Endothelial cell of umbilical vein (primary cell): ENCODE measurements around the gene FAM98C. TPM values are rescaled to one million over a fixed set of nuclear protein-coding genes. Genes with fewer than 3 reads are reported as not detected.

ENCODE experiments used
- BruUV-seq: library from RNA; stranded (reverse); fragments of 400-500 nt; replicated peaks from 2 replicates; lab custom pipeline; 2021; lab: Mats Ljungman, UMichigan
- CTCF ChIA-PET: fragments of 300-600, 350-600 bp; sonication (Branson Sonifier 250); formaldehyde crosslinking; loops from one replicate; lab custom pipeline; 2021; ENCODE audit warnings: antibody characterized with exemption, inconsistent platforms; lab: Charles Lee
- POLR2A ChIA-PET: fragments of 300-600, 350-600 bp; sonication (Branson Sonifier 250); formaldehyde crosslinking; loops from one replicate; lab custom pipeline; 2021; ENCODE audit warnings: antibody characterized with exemption, inconsistent platforms; lab: Charles Lee
- DNase-seq: peaks from one replicate; pipeline ENCODE4 v3.0.0-alpha.2; 2011; ENCODE audit warnings: low read depth, low spot score
- FAIRE-seq: peaks from 2 replicates; lab custom pipeline; 2011; peaks lifted over from hg19 to GRCh38; lab: Jason Lieb, UNC
- H2AFZ ChIP-seq: 2 replicates; pipeline ENCODE4 v1.6.0; 2012; ENCODE audit warnings: low read depth, low read length, control low read depth, inconsistent platforms
- H3K27ac ChIP-seq: 2 replicates; pipeline ENCODE4 v1.5.1; 2011; ENCODE audit warnings: low read depth, mild to moderate bottlenecking, control low read depth, low read length, moderate library complexity; ENCODE audit not compliant: insufficient read depth
- H3K27me3 ChIP-seq, 2 experiments: 2 replicates each; pipeline versions ENCODE4 v1.6.0 to v1.6.1; 2011; ENCODE audit warnings: low read length in 2 of 2, mixed read lengths in 1 of 2; ENCODE audit not compliant: control insufficient read depth in 2 of 2, insufficient read depth in 2 of 2
- H3K36me3 ChIP-seq, 2 experiments: 2 replicates in 1 of 2; 3 replicates in 1 of 2; pipeline ENCODE4 v1.5.1; 2011; ENCODE audit warnings: low read length in 2 of 2, mild to moderate bottlenecking in 1 of 2, moderate library complexity in 1 of 2; ENCODE audit not compliant: control insufficient read depth in 2 of 2, insufficient read depth in 2 of 2; ENCODE audit errors: extremely low read depth in 1 of 2
- H3K4me1 ChIP-seq: 3 replicates; pipeline ENCODE4 v1.5.1; 2011; ENCODE audit warnings: mild to moderate bottlenecking, low read length; ENCODE audit not compliant: control insufficient read depth, insufficient read depth; ENCODE audit errors: extremely low read depth
- H3K4me2 ChIP-seq: 2 replicates; pipeline ENCODE4 v1.6.1; 2011; ENCODE audit warnings: low read length, control low read depth, mixed read lengths; ENCODE audit not compliant: insufficient read depth
- H3K4me3 ChIP-seq, 3 experiments: fragments of 200-600 bp in 1 of 3; sonication (generic), shearing (Covaris generic) in 1 of 3; replicated peaks in 1 of 3; 2 replicates each; pipeline ENCODE4 v1.5.1; 2011 to 2016; ENCODE audit warnings: control low read depth in 3 of 3, low read length in 3 of 3, mild to moderate bottlenecking in 2 of 3, inconsistent platforms in 1 of 3, low read depth in 1 of 3, moderate library complexity in 1 of 3; ENCODE audit not compliant: insufficient read depth in 1 of 3
- H3K79me2 ChIP-seq: 2 replicates; pipeline ENCODE4 v1.6.0; 2012; ENCODE audit warnings: low read length, inconsistent platforms; ENCODE audit not compliant: control insufficient read depth, insufficient read depth
- H3K9ac ChIP-seq: replicated peaks from 2 replicates; pipeline ENCODE3; 2011; ENCODE audit warnings: low read length, control low read depth; ENCODE audit not compliant: insufficient read depth; ENCODE audit errors: extremely low read depth
- H3K9me1 ChIP-seq: replicated peaks from 3 replicates; pipeline ENCODE4 v1.6.0; 2011; ENCODE audit warnings: mild to moderate bottlenecking, low read length; ENCODE audit not compliant: control insufficient read depth, insufficient read depth; ENCODE audit errors: extremely low read depth
- H3K9me3 ChIP-seq: replicated peaks from 2 replicates; pipeline ENCODE4 v1.5.1; 2012; ENCODE audit warnings: low read length, inconsistent platforms; ENCODE audit not compliant: control insufficient read depth, insufficient read depth
- H4K20me1 ChIP-seq: replicated peaks from 2 replicates; pipeline ENCODE3; 2011; ENCODE audit warnings: mild to moderate bottlenecking, low read length; ENCODE audit not compliant: control insufficient read depth, insufficient read depth; ENCODE audit errors: extremely low read depth
- CTCF ChIP-seq, 2 donors: IDR thresholded peaks; 1 replicate in 1 of 2; 2 replicates in 1 of 2; pipeline ENCODE4 v1.5.1; 2011; ENCODE audit warnings: low read length in 2 of 2, mild to moderate bottlenecking in 2 of 2, moderate library complexity in 2 of 2, control low read depth in 1 of 2, inconsistent platforms in 1 of 2, low read depth in 1 of 2; ENCODE audit not compliant: insufficient read depth in 1 of 2; ENCODE audit errors: extremely low read depth in 1 of 2
- EZH2 ChIP-seq: IDR thresholded peaks from 2 replicates; pipeline ENCODE4 v1.6.1; 2012; ENCODE audit warnings: borderline replicate concordance, low read depth, mild to moderate bottlenecking, moderate library complexity, low read length, inconsistent platforms; ENCODE audit not compliant: severe bottlenecking
- FOS ChIP-seq: IDR thresholded peaks from 2 replicates; pipeline ENCODE4 v1.6.1; 2011; ENCODE audit warnings: mild to moderate bottlenecking, low read length, moderate library complexity, borderline replicate concordance; ENCODE audit not compliant: insufficient read depth
- GATA2 ChIP-seq: IDR thresholded peaks from 2 replicates; pipeline ENCODE4 v1.7.0; 2011; ENCODE audit warnings: low read depth, mild to moderate bottlenecking, moderate library complexity, mixed read lengths, low read length; ENCODE audit not compliant: insufficient read length, insufficient read depth
- JUN ChIP-seq: IDR thresholded peaks from 2 replicates; pipeline ENCODE4 v1.6.1; 2011; ENCODE audit warnings: borderline replicate concordance, low read depth; ENCODE audit not compliant: insufficient read length, insufficient read depth
- MYC ChIP-seq: IDR thresholded peaks from one replicate; pipeline ENCODE4 v1.6.1; 2011; ENCODE audit warnings: mild to moderate bottlenecking, low read depth, low read length
- POLR2A ChIP-seq: IDR thresholded peaks from 2 replicates; pipeline ENCODE4 v1.6.1; 2012; ENCODE audit warnings: low read depth, mild to moderate bottlenecking, control low read depth, low read length
- POLR2AphosphoS5 ChIP-seq: IDR thresholded peaks from 2 replicates; pipeline ENCODE4 v1.6.1; 2012; ENCODE audit warnings: low read depth, mild to moderate bottlenecking, control low read depth, low read length, moderate library complexity; ENCODE audit not compliant: insufficient read depth
- dilution Hi-C: fragments of 300-500 bp; cut with MboI; formaldehyde crosslinking; loops from one replicate; pipeline ENCODE4 v1.15.0; 2019; ENCODE audit warnings: low sequenced_read_pairs; ENCODE audit not compliant: extremely low pct_ligation_motif_present
- intact Hi-C: fragments of 100-400 bp; cut with micrococcal nuclease; formaldehyde crosslinking; loops from one replicate; pipeline ENCODE4 v1.10.0; 2022
- polyA plus RNA-seq, 4 experiments: library from polyadenylated mRNA; depleted of rRNA in 3 of 4; stranded (reverse) in 3 of 4; unstranded in 1 of 4; fragments of >200 nt; gene quantifications; 2 replicates each; pipeline versions ENCODE4 v1.2.1 to v1.2.3, GENCODE V29; 2011 to 2012; ENCODE audit warnings: missing spikeins in 1 of 4
- total RNA-seq: library from RNA; stranded (reverse); gene quantifications from 2 replicates; pipeline ENCODE4 v1.2.3, GENCODE V29; 2021
- TF ChIP-seq, protein P1 (sequence below): IDR thresholded peaks from 2 replicates; pipeline ENCODE4 v1.6.1; 2011; ENCODE audit not compliant: insufficient read depth, insufficient read length

Gene FAM98C
- total and polyA plus RNA-seq, 2 donors (not counting 3 experiments of a cell fraction or from before 2014, with no cell fraction given), result 12.6 to 13.0 TPM

- Histone ChIP-seq H3K27me3 (peaks cover 11 to 12% of the 10 kb centered on the region in 2 experiments), H3K4me1 (no peaks in the 10 kb centered on the region), H3K4me2 (no peak overlapping the region), H3K9me3 (no peaks in the 10 kb centered on the region), H4K20me1 (no peaks in the 10 kb centered on the region), H3K4me3 (no peak overlapping the region), H3K9me1 (no peaks in the 10 kb centered on the region), H3K79me2 (no peaks in the 10 kb centered on the region), H3K36me3 (no peaks in the 10 kb centered on the region), H3K27ac (no peak overlapping the region), H3K9ac (no peak overlapping the region), H2AFZ (no peak overlapping the region)
- dilution Hi-C loops, result no loop called here
- TF ChIP-seq MYC (no peak), EZH2 (no peak), POLR2A (no peak), POLR2AphosphoS5 (no peak), JUN (no peak)
- intact Hi-C loops, result no loop called here
- BruUV-seq, result no TSS peak
- POLR2A ChIA-PET, result no interaction called here
- FAIRE-seq, result no peak
- CTCF ChIA-PET, result no interaction called here
- no peak for DNase-seq
Observed at GRCh38 chr19:38355728-38356725, 46.9 kb upstream of the FAM98C start.

DNA sequence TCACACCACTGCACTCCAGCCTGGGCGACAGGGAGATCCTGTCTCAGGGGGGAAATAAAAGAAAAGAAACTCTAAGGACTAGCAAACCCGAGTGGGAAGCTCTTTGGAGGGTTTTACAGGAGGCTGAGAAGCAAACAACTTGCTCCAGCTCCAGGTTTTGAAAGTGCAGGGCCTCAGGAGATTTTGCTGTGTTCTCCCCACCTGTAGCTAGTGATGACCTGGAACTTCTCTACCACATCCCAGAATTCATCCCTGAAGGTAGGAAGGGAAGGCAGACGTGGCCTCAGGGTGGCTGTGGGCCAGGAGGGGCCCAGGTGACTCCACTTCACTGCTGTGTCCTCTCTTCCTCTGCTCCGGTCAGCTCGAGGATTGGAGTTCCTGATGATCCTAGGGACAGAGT, 44.8 kb upstream of the FAM98C start:
- Histone ChIP-seq H3K9ac (no peak overlapping the region), H3K4me2 (no peak overlapping the region), H3K27me3 (peaks cover 13 to 14% of the 10 kb centered on the region in 2 experiments), H3K4me3 (no peak overlapping the region), H2AFZ (no peak overlapping the region), H3K9me1 (no peaks in the 10 kb centered on the region), H3K27ac (no peak overlapping the region), H3K36me3 (no peaks in the 10 kb centered on the region), H3K79me2 (no peaks in the 10 kb centered on the region), H4K20me1 (no peaks in the 10 kb centered on the region), H3K9me3 (no peaks in the 10 kb centered on the region), H3K4me1 (peaks cover 3% of the 10 kb centered on the region)
- no TSS peak for BruUV-seq
- intact Hi-C loops, result no loop called here
- TF ChIP-seq POLR2A (no peak), POLR2AphosphoS5 (no peak), GATA2 (no peak), FOS (no peak), EZH2 (no peak), CTCF (IDR thresholded peaks at IDR 0.05; ENCODE audit: extremely low read depth in 1 of 2, insufficient read depth in 1 of 2, low read depth in 1 of 2, low read length in 2 of 2) (no peak), MYC (no peak), JUN (no peak)
- TF ChIP-seq, protein P1, sequence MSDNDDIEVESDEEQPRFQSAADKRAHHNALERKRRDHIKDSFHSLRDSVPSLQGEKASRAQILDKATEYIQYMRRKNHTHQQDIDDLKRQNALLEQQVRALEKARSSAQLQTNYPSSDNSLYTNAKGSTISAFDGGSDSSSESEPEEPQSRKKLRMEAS, result no peak
- no peak for FAIRE-seq
- ChIA-PET POLR2A (no interaction called here), CTCF (interaction anchor here (0.9 to 1.4 kb wide), 3 partner anchors 13 to 456 kb away, joined by 3 read pairs; partner anchors contain the start of gene PSMD8)
- DNase-seq, result no peak
- dilution Hi-C loops, result no loop called here
